AG04450 (cell line): ENCODE results near the gene ID2. TPM values are rescaled to one million over a fixed set of nuclear protein-coding genes. Genes with fewer than 3 reads are reported as not detected.

ENCODE experiments used
- CTCF ChIA-PET: fragments of 300-600, 350-600 bp; formaldehyde crosslinking; extraction: SDS; loops from one replicate; lab custom pipeline; 2022; ENCODE audit warnings: antibody characterized with exemption, inconsistent platforms; lab: Charles Lee
- POLR2A ChIA-PET: fragments of 350-600 bp; formaldehyde crosslinking; extraction: SDS; loops from one replicate; lab custom pipeline; 2021; ENCODE audit warnings: antibody characterized with exemption, inconsistent platforms; lab: Yijun Ruan, JAX
- DNase-seq: peaks from one replicate; pipeline ENCODE4 v3.0.0-alpha.2; 2011; ENCODE audit warnings: low read depth, low spot score
- H3K27ac ChIP-seq: one replicate; pipeline ENCODE4 v1.5.1; 2012; ENCODE audit warnings: low read depth, low read length, control low read depth
- H3K27me3 ChIP-seq: one replicate; pipeline ENCODE4 v1.6.0; 2012; ENCODE audit warnings: low read length; ENCODE audit not compliant: control insufficient read depth, insufficient read depth
- H3K4me3 ChIP-seq: 2 replicates; pipeline ENCODE4 v1.5.1; 2011; ENCODE audit warnings: mild to moderate bottlenecking, low read depth, low read length, control low read depth
- H3K9me3 ChIP-seq: 2 replicates; pipeline ENCODE4 v1.5.1; 2012; ENCODE audit warnings: low read length; ENCODE audit not compliant: control insufficient read depth, insufficient read depth
- CTCF ChIP-seq: IDR thresholded peaks from 2 replicates; pipeline ENCODE4 v1.5.1; 2011; ENCODE audit warnings: low read depth, low read length, control low read depth, inconsistent platforms
- polyA plus RNA-seq: library from polyadenylated mRNA; depleted of rRNA; stranded (reverse); fragments of >200 nt; gene quantifications from 2 replicates; pipeline ENCODE4 v1.2.3, GENCODE V29; 2011

Gene ID2
- polyA plus RNA-seq, 1 experiment: 74.3 TPM

- ChIA-PET POLR2A (interaction anchor here (2.7 kb wide), 1 partner anchor 17 kb away, joined by 27 read pairs; the partner anchor contains the start of gene ID2), CTCF (no interaction called here)
- Histone ChIP-seq H3K27me3 (no peaks in the 10 kb centered on the region), H3K27ac (no peak overlapping the region), H3K9me3 (no peaks in the 10 kb centered on the region; the same call in 1 of the 2 replicates), H3K4me3 (no peak overlapping the region)
- TF ChIP-seq CTCF: no peak
- DNase-seq: no peak
These were observed 17.9 kb upstream of the ID2 start for GRCh38 chr2:8663997-8664396.

GRCh38 chr2:8666581-8666980 is 15.3 kb upstream of the ID2 start:
- ChIA-PET CTCF (no interaction called here), POLR2A (no interaction called here)
- H3K9me3 ChIP-seq: no peaks in the 10 kb centered on the region; the same call in 1 of the 2 replicates
- TF ChIP-seq CTCF: no peak
- H3K27ac ChIP-seq: no peak overlapping the region
- H3K27me3 ChIP-seq: peaks cover 2% of the 10 kb centered on the region
- DNase-seq: no peak
- H3K4me3 ChIP-seq: no peak overlapping the region

GRCh38 chr2:8667896-8668512 is 13.9 kb upstream of the ID2 start:
- Histone ChIP-seq H3K4me3 (no peak overlapping the region), H3K27ac (no peak overlapping the region), H3K9me3 (no peaks in the 10 kb centered on the region; the same call in none of the 2 replicates), H3K27me3 (peaks cover 2% of the 10 kb centered on the region)
- POLR2A ChIA-PET: no interaction called here
- CTCF ChIA-PET: no interaction called here
- no peak for TF ChIP-seq CTCF
- no peak for DNase-seq

- POLR2A ChIA-PET: interaction anchor here (1.4 kb wide), 1 partner anchor 12 kb away, joined by 3 read pairs; the partner anchor contains the start of gene ID2
- CTCF ChIA-PET: no interaction called here
- H3K4me3 ChIP-seq: no peak overlapping the region
- no peak for TF ChIP-seq CTCF
- no peak for DNase-seq
- no peaks in the 10 kb centered on the region; the same call in none of the 2 replicates for H3K9me3 ChIP-seq
- peaks cover 2% of the 10 kb centered on the region for H3K27me3 ChIP-seq
- H3K27ac ChIP-seq: no peak overlapping the region
These were observed 12.6 kb upstream of the ID2 start for GRCh38 chr2:8669157-8669817.

- CTCF ChIA-PET: no interaction called here
- Histone ChIP-seq H3K27ac (no peak overlapping the region), H3K9me3 (peaks cover 6% of the 10 kb centered on the region; the same call in 1 of the 2 replicates), H3K27me3 (peaks cover 2% of the 10 kb centered on the region), H3K4me3 (no peak overlapping the region)
- no peak for TF ChIP-seq CTCF
- no peak for DNase-seq
- POLR2A ChIA-PET: interaction anchor here (0.7 to 1.4 kb wide), 2 partner anchors 8 to 11 kb away, joined by 3 read pairs; partner anchors contain the start of gene ID2
These were observed 11.3 kb upstream of the ID2 start for GRCh38 chr2:8670580-8670979.
